Measurements from ENCODE around the gene MYCT1. TPM values are rescaled to one million over a fixed set of nuclear protein-coding genes. Genes with fewer than 3 reads are reported as not detected.

MYCT1 gene
- total RNA-seq, result under 1 TPM; 0.25 to 0.64 (median 0.55) TPM
- 4.6 TPM for total RNA-seq (2013)

- Histone ChIP-seq H3K9me3 (ENCODE audit: control insufficient read depth, insufficient read depth, low read length) (no peaks in the 10 kb centered on the region), H3K27ac (ENCODE audit: low read length) (no peak within 1 kb of the TSS), H3K4me3 (ENCODE audit: low read length) (no peak within 1 kb of the TSS), H3K27me3 (ENCODE audit: control insufficient read depth, insufficient read depth, low read length) (peaks cover 15% of the 10 kb centered on the region), H3K4me1 (ENCODE audit: control insufficient read depth, insufficient read depth, low read length) (no peaks in the 10 kb centered on the region), H3K36me3 (ENCODE audit: control insufficient read depth, insufficient read depth, low read length) (no peaks in the 10 kb centered on the region)
- H3K36me3 Mint-ChIP-seq, result no peaks in the 10 kb centered on the region
- ATAC-seq (no peak), DNase-seq (no peak)
- no peaks in the 10 kb centered on the region for H3K9me3 Mint-ChIP-seq
- no peak within 1 kb of the TSS for H3K4me3 Mint-ChIP-seq
- no peak for TF ChIP-seq CTCF (IDR thresholded peaks at IDR 0.05)
- peaks cover 8 to 15% of the 10 kb centered on the region in 2 donors for H3K4me1 Mint-ChIP-seq
- intact Hi-C loops (cut with micrococcal nuclease), result no loop called here
- no CpG with 5 or more reads among the region's 2 CpGs for WGBS (ENCODE audit: insufficient coverage)
- H3K27ac Mint-ChIP-seq, result no peak within 1 kb of the TSS
- H3K27me3 Mint-ChIP-seq (ENCODE audit: low read depth in 2 of 2), result peaks cover 38 to 68% of the 10 kb centered on the region in 2 donors
These were observed at the start of gene MYCT1 for GRCh38 chr6:152697634-152698033. MYCT1 (plus strand) TSS chr6:152697897; CDS start chr6:152697903, 6 bp downstream.

- no peak for TF ChIP-seq CTCF (IDR thresholded peaks at IDR 0.05)
- ATAC-seq (no peak), DNase-seq (no peak)
- Mint-ChIP-seq H3K27ac (no peak overlapping the region), H3K4me3 (no peak overlapping the region), H3K27me3 (ENCODE audit: low read depth in 2 of 2) (peaks cover 29 to 33% of the 10 kb centered on the region in 2 donors), H3K9me3 (no peaks in the 10 kb centered on the region), H3K4me1 (peaks cover under 1% of the 10 kb centered on the region in 2 donors), H3K36me3 (no peaks in the 10 kb centered on the region)
- intact Hi-C loops (cut with micrococcal nuclease), result no loop called here
- H3K27me3 ChIP-seq (ENCODE audit: control insufficient read depth, insufficient read depth, low read length), result no peaks in the 10 kb centered on the region
- no peak overlapping the region for H3K27ac ChIP-seq (ENCODE audit: low read length)
- no peaks in the 10 kb centered on the region for H3K4me1 ChIP-seq (ENCODE audit: control insufficient read depth, insufficient read depth, low read length)
- H3K4me3 ChIP-seq (ENCODE audit: low read length), result no peak overlapping the region
- WGBS (ENCODE audit: insufficient coverage), result 100% methylated on average over 2 of the region's 2 CpGs
- no peaks in the 10 kb centered on the region for H3K9me3 ChIP-seq (ENCODE audit: control insufficient read depth, insufficient read depth, low read length)
- H3K36me3 ChIP-seq (ENCODE audit: control insufficient read depth, insufficient read depth, low read length), result no peaks in the 10 kb centered on the region
These were observed 49.6 kb upstream of the MYCT1 start for GRCh38 chr6:152648105-152648504.

- H3K9me3 ChIP-seq (ENCODE audit: control insufficient read depth, insufficient read depth, low read length), result no peaks in the 10 kb centered on the region
These were observed 45.7 kb upstream of the MYCT1 start for GRCh38 chr6:152651986-152652385.

More at GRCh38 chr6:152651986-152652385, 45.7 kb upstream of the MYCT1 start:
- intact Hi-C loops (cut with micrococcal nuclease), result no loop called here
- Histone ChIP-seq H3K27me3 (ENCODE audit: control insufficient read depth, insufficient read depth, low read length) (no peaks in the 10 kb centered on the region), H3K4me3 (ENCODE audit: low read length) (no peak overlapping the region), H3K4me1 (ENCODE audit: control insufficient read depth, insufficient read depth, low read length) (no peaks in the 10 kb centered on the region), H3K36me3 (ENCODE audit: control insufficient read depth, insufficient read depth, low read length) (no peaks in the 10 kb centered on the region), H3K27ac (ENCODE audit: low read length) (no peak overlapping the region)
- Mint-ChIP-seq H3K27ac (no peak overlapping the region), H3K9me3 (no peaks in the 10 kb centered on the region), H3K36me3 (no peaks in the 10 kb centered on the region), H3K4me1 (no peaks in the 10 kb centered on the region), H3K4me3 (no peak overlapping the region), H3K27me3 (ENCODE audit: low read depth in 2 of 2) (peaks cover 23 to 33% of the 10 kb centered on the region in 2 donors)
- DNase-seq (no peak), ATAC-seq (no peak)
- no peak for TF ChIP-seq CTCF (IDR thresholded peaks at IDR 0.05)
- 87% methylated on average over 3 of the region's 3 CpGs for WGBS (ENCODE audit: insufficient coverage)
